GM19043 (cell line): ENCODE measurements around the gene OGFOD3.

ENCODE experiments used
- ATAC-seq: cut with Tn5 transposase; IDR thresholded peaks from one replicate; pipeline ENCODE4 v1.9.1; 2021; ENCODE audit warnings: low read depth; ENCODE audit not compliant: unreplicated experiment

The OGFOD3 gene

GRCh38 chr17:82410014-82410716, 8.2 kb downstream of the OGFOD3 start:
- ATAC-seq = no peak

GRCh38 chr17:82408938-82409318, 9.5 kb downstream of the OGFOD3 start:
- ATAC-seq = no peak

GRCh38 chr17:82408288-82408937, 10.0 kb downstream of the OGFOD3 start:
- ATAC-seq = no peak

- no peak for ATAC-seq
Measured at GRCh38 chr17:82407255-82407654, 11.1 kb downstream of the OGFOD3 start.

GRCh38 chr17:82406131-82406671, 12.2 kb downstream of the OGFOD3 start:
- ATAC-seq = no peak

GRCh38 chr17:82405051-82405450, 13.3 kb downstream of the OGFOD3 start:
- ATAC-seq = no peak

GRCh38 chr17:82403662-82404660, 14.4 kb downstream of the OGFOD3 start:
- ATAC-seq = no peak

- peak; percentile 80 for ATAC-seq
Measured at GRCh38 chr17:82402865-82403264, 15.5 kb downstream of the OGFOD3 start.

GRCh38 chr17:82400830-82401229, 17.6 kb downstream of the OGFOD3 start:
- no peak for ATAC-seq

- no peak for ATAC-seq
Measured at GRCh38 chr17:82400206-82400605, 18.2 kb downstream of the OGFOD3 start.

- ATAC-seq = no peak
Measured at GRCh38 chr17:82399601-82400101, 18.7 kb downstream of the OGFOD3 start.

GRCh38 chr17:82399041-82399441, 19.3 kb downstream of the OGFOD3 start:
- no peak for ATAC-seq

GRCh38 chr17:82397449-82398335, 20.7 kb downstream of the OGFOD3 start:
- ATAC-seq = no peak

- ATAC-seq = no peak
Measured at GRCh38 chr17:82396601-82397435, 21.6 kb downstream of the OGFOD3 start.

- ATAC-seq = no peak
Measured at GRCh38 chr17:82394278-82394677, 24.1 kb downstream of the OGFOD3 start.

- no peak for ATAC-seq
Measured at GRCh38 chr17:82392941-82393340, 25.4 kb downstream of the OGFOD3 start.

GRCh38 chr17:82392209-82392920, 26.0 kb downstream of the OGFOD3 start:
- ATAC-seq = no peak

- no peak for ATAC-seq
Measured at GRCh38 chr17:82391496-82392066, 26.8 kb downstream of the OGFOD3 start.
